Mesenchymal stem cell (in vitro differentiated cells and primary cell): ENCODE results near the gene APBB3.

Experiments used
- DNase-seq: peaks from one replicate; pipeline ENCODE4 v3.0.0-alpha.2; 2013
- H2AFZ ChIP-seq: one replicate; pipeline ENCODE4 v1.6.1; 2013; ENCODE audit warnings: low read depth, mild to moderate bottlenecking, control low read depth, inconsistent platforms, low read length, moderate library complexity
- H2AK5ac ChIP-seq: 2 replicates; pipeline ENCODE4 v1.6.1; 2013; ENCODE audit warnings: low read length, moderate library complexity, mild to moderate bottlenecking, inconsistent platforms; ENCODE audit not compliant: severe bottlenecking
- H2BK120ac ChIP-seq: one replicate; pipeline ENCODE4 v1.6.1; 2013; ENCODE audit warnings: low read depth, mild to moderate bottlenecking, inconsistent platforms, low read length, moderate library complexity
- H2BK12ac ChIP-seq, 2 experiments: one replicate each; pipeline ENCODE4 v1.6.1; 2013; ENCODE audit warnings: inconsistent platforms in 2 of 2, low read length in 2 of 2, mild to moderate bottlenecking in 2 of 2, moderate library complexity in 2 of 2, control low read depth in 1 of 2
- H2BK15ac ChIP-seq: one replicate; pipeline ENCODE4 v1.6.1; 2013; ENCODE audit warnings: mild to moderate bottlenecking, low read depth, inconsistent platforms; ENCODE audit not compliant: poor library complexity, severe bottlenecking
- H2BK5ac ChIP-seq: 2 replicates; pipeline ENCODE4 v1.6.1; 2013; ENCODE audit warnings: low read depth, mild to moderate bottlenecking, low read length, control low read depth, inconsistent platforms; ENCODE audit not compliant: poor library complexity, severe bottlenecking
- H3K14ac ChIP-seq, 2 experiments: one replicate each; pipeline ENCODE4 v1.6.1; 2013; ENCODE audit warnings: inconsistent platforms in 2 of 2, low read length in 2 of 2, control low read depth in 1 of 2, mild to moderate bottlenecking in 1 of 2, moderate library complexity in 1 of 2
- H3K18ac ChIP-seq, 2 experiments: one replicate each; pipeline ENCODE4 v1.6.1; 2013; ENCODE audit warnings: inconsistent platforms in 2 of 2, low read length in 2 of 2, control low read depth in 1 of 2, low read depth in 1 of 2, mild to moderate bottlenecking in 1 of 2
- H3K23ac ChIP-seq, 2 experiments: one replicate each; pipeline ENCODE4 v1.6.1; 2013; ENCODE audit warnings: inconsistent platforms in 2 of 2, low read length in 2 of 2, mild to moderate bottlenecking in 2 of 2, moderate library complexity in 2 of 2, control low read depth in 1 of 2
- H3K27ac ChIP-seq: 2 replicates; pipeline ENCODE4 v1.5.1; 2013; ENCODE audit warnings: mild to moderate bottlenecking, moderate library complexity, low read length, control low read depth, inconsistent platforms; ENCODE audit not compliant: poor library complexity, severe bottlenecking
- H3K27me3 ChIP-seq, 2 experiments: 2 replicates each; pipeline versions ENCODE4 v1.6.1 to v1.7.0; 2013; ENCODE audit warnings: low read length in 2 of 2, mild to moderate bottlenecking in 2 of 2, moderate library complexity in 2 of 2, control low read depth in 1 of 2, inconsistent platforms in 1 of 2; ENCODE audit not compliant: control insufficient read depth in 1 of 2, insufficient read depth in 1 of 2
- H3K36me3 ChIP-seq, 2 experiments: 2 replicates each; pipeline versions ENCODE4 v1.6.1 to v1.7.0; 2013; ENCODE audit warnings: low read length in 2 of 2, control low read depth in 1 of 2, inconsistent platforms in 1 of 2, low read depth in 1 of 2, mild to moderate bottlenecking in 1 of 2; ENCODE audit not compliant: insufficient read depth in 2 of 2, control insufficient read depth in 1 of 2
- H3K4ac ChIP-seq, 2 experiments: one replicate each; pipeline ENCODE4 v1.6.1; 2013; ENCODE audit warnings: inconsistent platforms in 2 of 2, low read length in 2 of 2, mild to moderate bottlenecking in 2 of 2, moderate library complexity in 2 of 2, control low read depth in 1 of 2, low read depth in 1 of 2
- H3K4me1 ChIP-seq: 2 replicates; pipeline ENCODE4 v1.6.1; 2013; ENCODE audit warnings: low read depth, low read length, control low read depth; ENCODE audit not compliant: control insufficient read depth, insufficient read depth
- H3K4me2 ChIP-seq: 2 replicates; pipeline ENCODE4 v1.6.1; 2013; ENCODE audit warnings: low read length, mild to moderate bottlenecking, inconsistent platforms; ENCODE audit not compliant: poor library complexity, severe bottlenecking
- H3K4me3 ChIP-seq, 2 experiments: 2 replicates each; pipeline versions ENCODE4 v1.5.1 to v1.7.0; 2013; ENCODE audit warnings: low read length in 2 of 2, mild to moderate bottlenecking in 2 of 2, control low read depth in 1 of 2, low read depth in 1 of 2; ENCODE audit not compliant: insufficient read depth in 1 of 2
- H3K79me1 ChIP-seq: replicated peaks from 2 replicates; pipeline ENCODE4 v1.6.1; 2013; ENCODE audit warnings: mild to moderate bottlenecking, control low read depth, low read length, inconsistent platforms; ENCODE audit not compliant: poor library complexity, severe bottlenecking
- H3K9ac ChIP-seq: 2 replicates; pipeline ENCODE4 v1.7.0; 2013; ENCODE audit warnings: mild to moderate bottlenecking, low read length, moderate library complexity
- H3K9me3 ChIP-seq: 2 replicates; pipeline ENCODE4 v1.7.0; 2013; ENCODE audit warnings: mild to moderate bottlenecking, low read length; ENCODE audit not compliant: control insufficient read depth
- H4K8ac ChIP-seq: one replicate; pipeline ENCODE4 v1.6.1; 2013; ENCODE audit warnings: inconsistent platforms, mild to moderate bottlenecking, low read length, moderate library complexity
- H4K91ac ChIP-seq: one replicate; pipeline ENCODE4 v1.6.1; 2013; ENCODE audit warnings: mild to moderate bottlenecking, low read length, inconsistent platforms
- WGBS: methylation state at CpG from one replicate; pipeline ENCODE4 v1.1.7; 2013; ENCODE audit warnings: mixed read lengths; 5-methylcytosine and 5-hydroxymethylcytosine counted together

APBB3 gene

GRCh38 chr5:140545606-140546005, 18.8 kb downstream of the APBB3 start:
- peaks cover 26% of the 10 kb centered on the region for H3K4me1 ChIP-seq
- no peak overlapping the region for H3K27ac ChIP-seq
- no peaks in the 10 kb centered on the region for H3K9me3 ChIP-seq
- H3K14ac ChIP-seq, result no peak overlapping the region
- H2BK15ac ChIP-seq, result no peak overlapping the region
- H3K4ac ChIP-seq, result no peak overlapping the region
- DNase-seq, result no peak
- peaks cover 19 to 60% of the 10 kb centered on the region in 2 experiments for H3K36me3 ChIP-seq
- H3K27me3 ChIP-seq, result no peaks in the 10 kb centered on the region
- H3K9ac ChIP-seq, result no peak overlapping the region
- H4K8ac ChIP-seq, result no peak overlapping the region
- no peak overlapping the region for H2AFZ ChIP-seq
- H3K79me1 ChIP-seq, result peaks cover 16% of the 10 kb centered on the region
- no peak overlapping the region for H3K23ac ChIP-seq
- no peak overlapping the region for H3K4me2 ChIP-seq
- H4K91ac ChIP-seq, result no peak overlapping the region
- no peak overlapping the region for H2BK12ac ChIP-seq
- no peak overlapping the region for H2AK5ac ChIP-seq
- no peak overlapping the region for H3K18ac ChIP-seq
- H2BK120ac ChIP-seq, result no peak overlapping the region
- H3K4me3 ChIP-seq, result no peak overlapping the region
- WGBS, result 95% methylated on average over 10 of the region's 10 CpGs
- no peak overlapping the region for H2BK5ac ChIP-seq

DNA sequence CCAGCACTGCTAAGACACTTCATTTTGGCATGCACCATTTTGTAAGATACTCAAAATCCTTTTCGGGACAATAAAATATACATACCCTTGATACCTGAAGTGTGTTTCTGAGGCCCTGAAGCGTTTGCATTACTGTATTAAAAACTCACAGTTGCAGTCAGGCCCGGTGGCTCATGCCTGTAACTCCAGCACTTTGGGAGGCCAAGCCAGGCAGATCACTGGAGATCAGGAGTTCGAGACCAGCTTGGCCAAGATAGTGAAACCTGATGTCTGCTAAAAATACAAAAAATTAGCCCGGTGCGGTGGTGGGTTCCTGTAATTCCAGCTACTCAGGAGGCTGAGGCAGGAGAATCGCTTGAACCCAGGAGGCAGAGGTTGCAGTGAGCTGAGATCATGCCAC, 19.4 kb downstream of the APBB3 start:
- Histone ChIP-seq H3K4me2 (no peak overlapping the region), H3K9ac (no peak overlapping the region), H3K36me3 (peaks cover 13 to 60% of the 10 kb centered on the region in 2 experiments), H3K9me3 (no peaks in the 10 kb centered on the region), H3K4me3 (no peak overlapping the region), H4K91ac (no peak overlapping the region), H3K4ac (no peak overlapping the region), H2BK15ac (no peak overlapping the region), H2AK5ac (no peak overlapping the region), H2BK12ac (no peak overlapping the region), H3K18ac (no peak overlapping the region), H3K79me1 (peaks cover 13% of the 10 kb centered on the region), H3K27me3 (no peaks in the 10 kb centered on the region), H3K14ac (no peak overlapping the region), H4K8ac (no peak overlapping the region), H3K27ac (no peak overlapping the region), H2AFZ (no peak overlapping the region), H3K23ac (no peak overlapping the region), H2BK120ac (no peak overlapping the region), H3K4me1 (peaks cover 26% of the 10 kb centered on the region), H2BK5ac (no peak overlapping the region)
- WGBS, result 97% methylated on average over 7 of the region's 7 CpGs
- DNase-seq, result no peak

GRCh38 chr5:140542972-140543371, 21.4 kb downstream of the APBB3 start:
- peaks cover 12% of the 10 kb centered on the region for H3K4me1 ChIP-seq
- no peaks in the 10 kb centered on the region for H3K27me3 ChIP-seq
- no peak overlapping the region for H3K4me3 ChIP-seq
- no peak overlapping the region for H3K14ac ChIP-seq
- no peak overlapping the region for H3K23ac ChIP-seq
- H2AK5ac ChIP-seq, result no peak overlapping the region
- no peaks in the 10 kb centered on the region for H3K9me3 ChIP-seq
- no peak overlapping the region for H4K8ac ChIP-seq
- H2AFZ ChIP-seq, result no peak overlapping the region
- H3K9ac ChIP-seq, result no peak overlapping the region
- no peak overlapping the region for H2BK120ac ChIP-seq
- H3K4me2 ChIP-seq, result no peak overlapping the region
- no peak overlapping the region for H2BK5ac ChIP-seq
- DNase-seq, result no peak
- H3K18ac ChIP-seq, result no peak overlapping the region
- H3K4ac ChIP-seq, result no peak overlapping the region
- H3K27ac ChIP-seq, result no peak overlapping the region
- no peak overlapping the region for H4K91ac ChIP-seq
- H2BK12ac ChIP-seq, result no peak overlapping the region
- no peak overlapping the region for H2BK15ac ChIP-seq
- peaks cover 2 to 65% of the 10 kb centered on the region in 2 experiments for H3K36me3 ChIP-seq
- peaks cover 12% of the 10 kb centered on the region for H3K79me1 ChIP-seq
- WGBS, result 100% methylated on average over 3 of the region's 5 CpGs

GRCh38 chr5:140540227-140540626, 24.2 kb downstream of the APBB3 start:
- H2AK5ac ChIP-seq, result no peak overlapping the region
- peaks cover 9 to 91% of the 10 kb centered on the region in 2 experiments for H3K36me3 ChIP-seq
- no peak overlapping the region for H4K8ac ChIP-seq
- H3K4me3 ChIP-seq, result no peak overlapping the region
- no peak overlapping the region for H3K4me2 ChIP-seq
- H2BK5ac ChIP-seq, result no peak overlapping the region
- 100% methylated on average over 1 of the region's 1 CpG for WGBS
- no peak overlapping the region for H4K91ac ChIP-seq
- H2BK12ac ChIP-seq, result no peak overlapping the region
- H3K14ac ChIP-seq, result no peak overlapping the region
- H2AFZ ChIP-seq, result no peak overlapping the region
- H3K9ac ChIP-seq, result no peak overlapping the region
- H3K79me1 ChIP-seq, result peaks cover 10% of the 10 kb centered on the region
- no peak overlapping the region for H3K4ac ChIP-seq
- DNase-seq, result no peak
- no peaks in the 10 kb centered on the region for H3K4me1 ChIP-seq
- no peak overlapping the region for H2BK120ac ChIP-seq
- no peak overlapping the region for H3K18ac ChIP-seq
- H3K27me3 ChIP-seq, result no peaks in the 10 kb centered on the region
- H3K9me3 ChIP-seq, result no peaks in the 10 kb centered on the region
- H2BK15ac ChIP-seq, result no peak overlapping the region
- H3K23ac ChIP-seq, result no peak overlapping the region
- H3K27ac ChIP-seq, result no peak overlapping the region
